ENCODE data around the gene ARPC3. TPM values are rescaled to one million over a fixed set of nuclear protein-coding genes. Genes with fewer than 3 reads are reported as not detected.
"Not testable (repeated sequence)": the region's sequence is repeated elsewhere in the genome, so short reads cannot be mapped to it uniquely, and the experiment has no call there.

Gene ARPC3
- total RNA-seq, 1 experiment from 2014 or later: 234 TPM

DNA sequence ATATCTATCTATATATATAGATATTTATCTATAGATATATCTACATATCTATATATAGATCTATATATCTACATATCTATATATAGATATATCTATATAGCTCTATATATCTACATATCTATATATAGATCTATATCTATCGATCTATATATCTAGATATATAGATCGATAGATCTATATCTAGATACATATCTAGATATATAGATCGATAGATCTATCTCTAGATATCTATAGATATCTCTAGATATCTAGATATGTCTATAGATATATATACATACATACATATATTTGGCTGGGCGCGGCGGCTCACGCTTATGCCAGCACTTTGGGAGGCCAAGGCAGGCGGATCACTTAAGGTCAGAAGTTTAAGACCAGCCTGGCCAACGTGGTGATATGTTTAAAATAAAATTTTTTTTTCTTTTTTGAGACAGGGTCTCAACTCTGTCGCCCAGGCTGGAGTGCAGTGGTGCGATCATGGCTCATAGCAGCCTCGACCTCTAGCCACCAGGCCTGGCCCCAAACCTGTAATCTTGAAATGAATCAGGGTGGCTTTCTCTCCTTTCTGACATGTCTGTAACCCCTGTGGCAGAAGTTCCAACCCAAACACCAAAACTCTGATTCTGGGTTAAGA, 18.1 kb downstream of the ARPC3 start:
- no peak for TF ChIP-seq EZH2 (IDR thresholded peaks at IDR 0.05; ENCODE audit: borderline replicate concordance, low read depth, low read length, poor library complexity, severe bottlenecking)
- TF ChIP-seq, protein P1, sequence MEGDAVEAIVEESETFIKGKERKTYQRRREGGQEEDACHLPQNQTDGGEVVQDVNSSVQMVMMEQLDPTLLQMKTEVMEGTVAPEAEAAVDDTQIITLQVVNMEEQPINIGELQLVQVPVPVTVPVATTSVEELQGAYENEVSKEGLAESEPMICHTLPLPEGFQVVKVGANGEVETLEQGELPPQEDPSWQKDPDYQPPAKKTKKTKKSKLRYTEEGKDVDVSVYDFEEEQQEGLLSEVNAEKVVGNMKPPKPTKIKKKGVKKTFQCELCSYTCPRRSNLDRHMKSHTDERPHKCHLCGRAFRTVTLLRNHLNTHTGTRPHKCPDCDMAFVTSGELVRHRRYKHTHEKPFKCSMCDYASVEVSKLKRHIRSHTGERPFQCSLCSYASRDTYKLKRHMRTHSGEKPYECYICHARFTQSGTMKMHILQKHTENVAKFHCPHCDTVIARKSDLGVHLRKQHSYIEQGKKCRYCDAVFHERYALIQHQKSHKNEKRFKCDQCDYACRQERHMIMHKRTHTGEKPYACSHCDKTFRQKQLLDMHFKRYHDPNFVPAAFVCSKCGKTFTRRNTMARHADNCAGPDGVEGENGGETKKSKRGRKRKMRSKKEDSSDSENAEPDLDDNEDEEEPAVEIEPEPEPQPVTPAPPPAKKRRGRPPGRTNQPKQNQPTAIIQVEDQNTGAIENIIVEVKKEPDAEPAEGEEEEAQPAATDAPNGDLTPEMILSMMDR (conservative IDR thresholded peaks at IDR 0.05; ENCODE audit: low read depth, low read length): no peak
- intact Hi-C loops (cut with micrococcal nuclease; ENCODE audit: unreplicated experiment): loop anchor here (1.0 kb wide), 1 partner anchor 332 kb away; no protein-coding TSS in a partner anchor
- no TSS peak for BruUV-seq (replicated peaks)
- H3K4me1 ChIP-seq (ENCODE audit: insufficient read depth, low read length, poor library complexity, severe bottlenecking): no peaks in the 10 kb centered on the region
- H3K9me3 ChIP-seq (ENCODE audit: low read depth, low read length, poor library complexity, severe bottlenecking): no peaks in the 10 kb centered on the region
- ChIA-PET POLR2A (ENCODE audit: low non-redundant PET) (interaction anchor here (0.7 kb wide), 1 partner anchor 65 kb away, joined by 5 read pairs; no protein-coding TSS in a partner anchor), CTCF (interaction anchor here (0.5 to 1.3 kb wide), 18 partner anchors 10 to 490 kb away, joined by 3 to 16 read pairs (median 4); partner anchors contain the start of genes ARPC3, FAM216A, GIT2 and GPN3)
- peaks cover 28% of the 10 kb centered on the region for H3K36me3 ChIP-seq (ENCODE audit: insufficient read depth, low read length, poor library complexity, severe bottlenecking)
- DNase-seq (ENCODE audit: low spot score): no peak
- no peak overlapping the region for H3K27ac ChIP-seq (ENCODE audit: low read depth, low read length, poor library complexity, severe bottlenecking)
- H3K27me3 ChIP-seq (replicated peaks; ENCODE audit: insufficient read depth, low read depth, low read length, poor library complexity): no peaks in the 10 kb centered on the region
- H3K4me3 ChIP-seq (ENCODE audit: low read depth, low read length, poor library complexity, severe bottlenecking): peak overlapping the region; percentile 57

DNA sequence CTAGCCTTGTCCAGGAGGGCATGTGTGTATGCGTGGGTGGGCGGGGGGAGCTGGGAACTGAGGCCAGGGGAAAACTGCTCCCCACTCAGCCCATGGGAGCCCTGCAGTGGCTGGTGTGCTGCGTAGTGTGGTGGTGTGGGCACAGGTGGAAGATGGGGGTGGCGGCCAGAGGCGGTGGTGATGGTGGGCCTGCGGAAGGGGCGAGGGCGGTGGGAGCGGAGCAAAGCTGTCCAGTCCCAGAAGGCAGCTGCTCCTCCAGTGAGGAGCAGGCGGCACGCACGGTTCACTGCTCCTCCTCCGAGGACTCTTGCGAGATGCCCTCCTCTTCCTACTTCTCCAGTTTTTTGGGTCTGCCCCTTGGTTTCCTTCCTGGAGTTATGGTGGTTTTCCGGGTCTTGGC, 20.5 kb downstream of the ARPC3 start:
- BruUV-seq (replicated peaks); H3K36me3 ChIP-seq (ENCODE audit: insufficient read depth, low read length, poor library complexity, severe bottlenecking); DNase-seq (ENCODE audit: low spot score); POLR2A ChIA-PET (ENCODE audit: low non-redundant PET); H3K4me3 ChIP-seq (ENCODE audit: low read depth, low read length, poor library complexity, severe bottlenecking); H3K27ac ChIP-seq (ENCODE audit: low read depth, low read length, poor library complexity, severe bottlenecking); CTCF ChIA-PET; H3K9me3 ChIP-seq (ENCODE audit: low read depth, low read length, poor library complexity, severe bottlenecking); intact Hi-C loops (cut with micrococcal nuclease; ENCODE audit: unreplicated experiment); H3K27me3 ChIP-seq (replicated peaks; ENCODE audit: insufficient read depth, low read depth, low read length, poor library complexity); H3K4me1 ChIP-seq (ENCODE audit: insufficient read depth, low read length, poor library complexity, severe bottlenecking): not testable (repeated sequence)

DNA sequence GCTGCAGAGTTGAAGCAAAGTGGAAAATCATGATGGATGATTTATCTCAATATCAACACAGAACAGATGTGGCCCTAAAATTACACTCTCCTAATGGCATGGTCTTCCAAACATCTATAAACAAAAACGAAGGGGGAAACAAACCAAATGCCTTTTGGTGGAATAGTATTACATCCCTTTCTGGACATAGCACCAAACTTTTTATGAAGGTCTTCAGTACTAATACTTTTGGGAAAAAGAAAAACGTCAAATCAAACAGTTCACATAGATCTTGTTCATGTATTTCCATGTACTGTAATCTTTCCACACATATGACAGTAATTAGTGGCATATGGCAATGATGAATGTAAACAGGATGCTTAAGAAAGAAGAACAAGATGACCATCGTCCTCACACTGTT, 23.7 kb downstream of the ARPC3 start:
- ChIA-PET POLR2A (ENCODE audit: low non-redundant PET) (no interaction called here), CTCF (no interaction called here)
- DNase-seq (ENCODE audit: low spot score): no peak

More for the DNA sequence above, 23.7 kb downstream of the ARPC3 start:
- no TSS peak for BruUV-seq (replicated peaks)
- Histone ChIP-seq H3K27ac (ENCODE audit: low read depth, low read length, poor library complexity, severe bottlenecking) (no peak overlapping the region), H3K4me1 (ENCODE audit: insufficient read depth, low read length, poor library complexity, severe bottlenecking) (no peaks in the 10 kb centered on the region), H3K36me3 (ENCODE audit: insufficient read depth, low read length, poor library complexity, severe bottlenecking) (no peaks in the 10 kb centered on the region), H3K9me3 (ENCODE audit: low read depth, low read length, poor library complexity, severe bottlenecking) (no peaks in the 10 kb centered on the region), H3K27me3 (replicated peaks; ENCODE audit: insufficient read depth, low read depth, low read length, poor library complexity) (no peaks in the 10 kb centered on the region), H3K4me3 (ENCODE audit: low read depth, low read length, poor library complexity, severe bottlenecking) (no peak overlapping the region)
- intact Hi-C loops (cut with micrococcal nuclease; ENCODE audit: unreplicated experiment): no loop called here
- TF ChIP-seq EZH2 (IDR thresholded peaks at IDR 0.05; ENCODE audit: borderline replicate concordance, low read depth, low read length, poor library complexity, severe bottlenecking): no peak
- TF ChIP-seq, protein P1 (conservative IDR thresholded peaks at IDR 0.05; ENCODE audit: low read depth, low read length): no peak
